K562 (cell line): ENCODE data around the gene SYF2. TPM values are rescaled to one million over a fixed set of nuclear protein-coding genes. Genes with fewer than 3 reads are reported as not detected.
A peak's percentile ranks its signal among the peaks of the same experiment; 100 is the strongest.

Experiments
- ATAC-seq: fragments of 200-7000 bp; cut with Tn5 transposase; 3 replicates; pipeline ENCODE4 v1.9.1; 2020; ENCODE audit warnings: moderate library complexity
- BruUV-seq: library from RNA; stranded (reverse); fragments of 400-500 nt; replicated peaks from 2 replicates; lab custom pipeline; 2021; lab: Mats Ljungman, UMichigan
- CTCF ChIA-PET: fragments of 300-600 bp; formaldehyde crosslinking; extraction: SDS; loops from one replicate; lab custom pipeline; 2021; ENCODE audit warnings: low intra/inter-chr PET ratio; lab: Yijun Ruan, JAX
- POLR2A ChIA-PET: fragments of 300-600, 350-650 bp; sonication (Branson Sonifier 250); formaldehyde crosslinking; extraction: SDS; loops from one replicate; lab custom pipeline; 2021; ENCODE audit warnings: antibody characterized with exemption, inconsistent platforms; lab: Yijun Ruan, JAX
- DNase-seq, 4 experiments: peaks; one replicate each; pipeline versions ENCODE4 v3.0.0 to v3.0.0-alpha.2; 2011 to 2018; ENCODE audit warnings: low spot score in 3 of 4, mixed read lengths in 3 of 4; ENCODE audit errors: extremely low read depth in 1 of 4
- FAIRE-seq: peaks from 2 replicates; lab custom pipeline; 2011; peaks lifted over from hg19 to GRCh38; lab: Jason Lieb, UNC
- H2AFZ ChIP-seq: 2 replicates; pipeline ENCODE4 v1.6.0; 2011; ENCODE audit warnings: low read depth, low read length, control low read depth, inconsistent platforms
- H3K27ac ChIP-seq: fragments of 200-600 bp; 3 replicates; pipeline ENCODE4 v1.8.0; 2011; ENCODE audit warnings: low read depth, mild to moderate bottlenecking, control low read depth, inconsistent platforms, low read length, moderate library complexity, mixed read lengths; ENCODE audit errors: extremely low read depth
- H3K27me3 ChIP-seq, 2 experiments: fragments of 300-600 bp in 1 of 2; 2 replicates in 1 of 2; 3 replicates in 1 of 2; pipeline versions ENCODE4 v1.6.0 to v1.8.0; 2011; ENCODE audit warnings: inconsistent platforms in 2 of 2, low read length in 2 of 2, mild to moderate bottlenecking in 1 of 2, mixed read lengths in 1 of 2, moderate library complexity in 1 of 2; ENCODE audit not compliant: control insufficient read depth in 2 of 2, insufficient read depth in 2 of 2
- H3K36me3 ChIP-seq: fragments of 300-600 bp; 3 replicates; pipeline ENCODE4 v1.8.0; 2011; ENCODE audit warnings: mild to moderate bottlenecking, low read length, inconsistent platforms; ENCODE audit not compliant: control insufficient read depth, insufficient read depth
- H3K4me1 ChIP-seq, 2 experiments: fragments of 200-600 bp in 1 of 2; replicated peaks in 1 of 2; 2 replicates in 1 of 2; 3 replicates in 1 of 2; pipeline versions ENCODE4 v1.5.1 to v1.8.0; 2011; ENCODE audit warnings: inconsistent platforms in 2 of 2, low read length in 2 of 2, mild to moderate bottlenecking in 1 of 2, mixed read lengths in 1 of 2, moderate library complexity in 1 of 2; ENCODE audit not compliant: control insufficient read depth in 2 of 2, insufficient read depth in 2 of 2
- H3K4me2 ChIP-seq: 2 replicates; pipeline ENCODE4 v1.6.1; 2011; ENCODE audit warnings: low read length, control low read depth, inconsistent platforms, mixed read lengths; ENCODE audit not compliant: insufficient read depth
- H3K4me3 ChIP-seq: fragments of 200-600 bp; sonication (generic), shearing (Covaris generic); 2 replicates; pipeline ENCODE4 v1.5.1; 2016; ENCODE audit warnings: control low read depth, inconsistent platforms
- H3K79me2 ChIP-seq: fragments of 200-600 bp; 3 replicates; pipeline ENCODE4 v1.8.0; 2011; ENCODE audit warnings: low read length, inconsistent platforms; ENCODE audit not compliant: control insufficient read depth, insufficient read depth
- H3K9ac ChIP-seq, 2 experiments: 2 replicates each; pipeline versions ENCODE4 v1.6.0 to v1.6.1; 2011; ENCODE audit warnings: low read depth in 2 of 2, low read length in 2 of 2, control low read depth in 1 of 2, inconsistent platforms in 1 of 2, mild to moderate bottlenecking in 1 of 2, mixed read lengths in 1 of 2; ENCODE audit not compliant: insufficient read depth in 1 of 2
- H3K9me1 ChIP-seq: one replicate; pipeline ENCODE4 v1.6.0; 2011; ENCODE audit warnings: inconsistent platforms, mild to moderate bottlenecking, low read length, moderate library complexity; ENCODE audit not compliant: control insufficient read depth, insufficient read depth
- H3K9me3 ChIP-seq: replicated peaks from 2 replicates; pipeline ENCODE4 v1.5.1; 2011; ENCODE audit warnings: low read depth, low read length, inconsistent platforms; ENCODE audit not compliant: control insufficient read depth, insufficient read depth
- H4K20me1 ChIP-seq: replicated peaks from 2 replicates; pipeline ENCODE4 v1.6.1; 2011; ENCODE audit warnings: low read length, inconsistent platforms, mixed read lengths; ENCODE audit not compliant: control insufficient read depth, insufficient read depth
- ARID2 ChIP-seq: fragments of 450-650 bp; IDR thresholded peaks from 2 replicates; pipeline ENCODE4 v1.6.1; 2017; ENCODE audit warnings: antibody characterized with exemption, mild to moderate bottlenecking
- CHD1 ChIP-seq: fragments of 200-600 bp; sonication (generic); IDR thresholded peaks from one replicate; pipeline ENCODE4 v1.6.1; 2012; ENCODE audit warnings: mild to moderate bottlenecking, moderate library complexity, low read length, inconsistent platforms
- DACH1 ChIP-seq: fragments of 450-650 bp; IDR thresholded peaks from 2 replicates; pipeline ENCODE4 v1.6.1; 2018; ENCODE audit not compliant: partially characterized antibody
- ETS1 ChIP-seq: conservative IDR thresholded peaks from 2 replicates; pipeline ENCODE4 v1.6.1; 2011; ENCODE audit warnings: low read depth, mild to moderate bottlenecking, low read length; ENCODE audit not compliant: control insufficient read depth
- FOXP1 ChIP-seq: sonication (generic); formaldehyde crosslinking; IDR thresholded peaks from 2 replicates; pipeline ENCODE4 v1.8.0; 2022; ENCODE audit warnings: mild to moderate bottlenecking, missing genetic modification reagents
- HES1 ChIP-seq: fragments of 450-650 bp; IDR thresholded peaks from 2 replicates; pipeline ENCODE4 v1.6.1; 2016; ENCODE audit warnings: low read depth, mild to moderate bottlenecking, moderate library complexity
- HMBOX1 ChIP-seq: sonication (generic); IDR thresholded peaks from 2 replicates; pipeline ENCODE4 v1.6.1; 2016
- LARP7 ChIP-seq: fragments of 450-650 bp; IDR thresholded peaks from 2 replicates; pipeline ENCODE4 v1.6.1; 2016
- MEF2A ChIP-seq: IDR thresholded peaks from 2 replicates; pipeline ENCODE4 v1.6.1; 2011; ENCODE audit warnings: low read depth, mild to moderate bottlenecking, low read length, moderate library complexity; ENCODE audit not compliant: control insufficient read depth
- ZBED1 ChIP-seq: IDR thresholded peaks from 2 replicates; pipeline ENCODE4 v1.6.1; 2014
- ZNF184 ChIP-seq: sonication (generic); formaldehyde crosslinking; IDR thresholded peaks from 2 replicates; pipeline ENCODE4 v1.5.0; 2020; ENCODE audit warnings: missing genetic modification reagents
- ZNF280B ChIP-seq: fragments of 250-450 bp; sonication (Bioruptor Pico); IDR thresholded peaks from 2 replicates; pipeline ENCODE4 v1.5.1; 2021; ENCODE audit warnings: mild to moderate bottlenecking
- ZNF316 ChIP-seq: fragments of 450-650 bp; IDR thresholded peaks from 2 replicates; pipeline ENCODE4 v1.6.1; 2016
- WGBS: fragments of 100-300 bp; shearing (Covaris generic); methylation state at CpG from one replicate; pipeline ENCODE4 v1.1.6; 2016; ENCODE audit warnings: low coverage, mixed read lengths; ENCODE audit not compliant: insufficient coverage; ENCODE audit errors: missing lambda C conversion rate; 5-methylcytosine and 5-hydroxymethylcytosine counted together
- in situ Hi-C: fragments of 300-500 bp; cut with MboI; formaldehyde crosslinking; loops from 4 replicates; pipeline ENCODE4 v1.15.0; 2018; ENCODE audit warnings: inconsistent platforms, mixed read lengths
- intact Hi-C: fragments of 100-400 bp; cut with micrococcal nuclease; formaldehyde crosslinking; loops from 2 replicates; pipeline ENCODE4 v1.14.2; 2022
- polyA plus RNA-seq, 8 experiments: library from polyadenylated mRNA; depleted of rRNA in 4 of 8; stranded (reverse) in 5 of 8; unstranded in 3 of 8; fragments of >200 nt; fragmentation: Nextera tagmentation in 2 of 8; fragmentation: Illumina TruSeq in 1 of 8; extraction: Ambion mirVana in 2 of 8; extraction: Trizol in 1 of 8; gene quantifications; 2 replicates each; pipeline versions ENCODE4 v1.2.1 to v1.2.3, GENCODE V29; 2011 to 2014; ENCODE audit warnings: inconsistent platforms in 1 of 8, missing spikeins in 1 of 8
- total RNA-seq, 7 experiments: library from RNA; depleted of rRNA in 6 of 7; stranded (reverse); fragments of >200 nt in 6 of 7; fragmentation: Illumina TruSeq in 2 of 7; extraction: Trizol in 2 of 7; gene quantifications; 2 replicates each; pipeline versions ENCODE4 v1.2.1 to v1.2.3, GENCODE V29; 2011 to 2021; ENCODE audit warnings: low replicate concordance in 1 of 7

SYF2 gene
- total and polyA plus RNA-seq, 9 of the 15 experiments (the other 6 are each of a cell fraction or from before 2014, with no cell fraction given), result 20.9 to 69.0 (median 43.2) TPM

GRCh38 chr1:25195835-25196234 lies 36.5 kb downstream of the SYF2 start (continued):
- TF ChIP-seq ARID2, result no peak
- no peak for TF ChIP-seq MEF2A
- no peak for TF ChIP-seq ETS1
- no peak for TF ChIP-seq FOXP1 (CRISPR knock-in tag)
- no peak for TF ChIP-seq HES1
- TF ChIP-seq ZNF280B (CRISPR knock-in tag), result no peak
- TF ChIP-seq LARP7, result no peak

GRCh38 chr1:25194572-25195020 lies 37.7 kb downstream of the SYF2 start:
- Histone ChIP-seq H3K4me2 (no peak overlapping the region), H3K27ac (no peak overlapping the region), H3K4me1 (peaks cover 0 to 11% of the 10 kb centered on the region in 2 experiments; a peak in 1 of 5 replicates), H2AFZ (no peak overlapping the region), H3K4me3 (no peak overlapping the region), H3K36me3 (no peaks in the 10 kb centered on the region), H3K9me3 (no peaks in the 10 kb centered on the region), H3K79me2 (no peaks in the 10 kb centered on the region), H3K9ac (no peak overlapping the region), H3K27me3 (peaks cover 40 to 92% of the 10 kb centered on the region in 2 experiments; a peak in 4 of 5 replicates), H3K9me1 (no peaks in the 10 kb centered on the region), H4K20me1 (no peaks in the 10 kb centered on the region; the same call in 1 of the 2 replicates)
- in situ Hi-C loops, result no loop called here
- intact Hi-C loops, result no loop called here
- FAIRE-seq (no peak), DNase-seq (no peak), ATAC-seq (no peak)
- TF ChIP-seq HMBOX1 (no peak), CHD1 (no peak), ZNF316 (0 out of 2 replicates have a peak, but pooled peaks have one; percentile 13), ZNF184 (CRISPR knock-in tag) (no peak), DACH1 (no peak), ZBED1 (no peak)
- BruUV-seq, result no TSS peak
- WGBS, result 3% methylated on average over 17 of the region's 17 CpGs
- ChIA-PET CTCF (no interaction called here), POLR2A (interaction anchor here (0.5 to 1.0 kb wide), 4 partner anchors 38 to 1850 kb away, joined by 3 read pairs; partner anchors contain the start of genes HNRNPR and SYF2)
